ENCODE results near the gene COMMD3.

DNA sequence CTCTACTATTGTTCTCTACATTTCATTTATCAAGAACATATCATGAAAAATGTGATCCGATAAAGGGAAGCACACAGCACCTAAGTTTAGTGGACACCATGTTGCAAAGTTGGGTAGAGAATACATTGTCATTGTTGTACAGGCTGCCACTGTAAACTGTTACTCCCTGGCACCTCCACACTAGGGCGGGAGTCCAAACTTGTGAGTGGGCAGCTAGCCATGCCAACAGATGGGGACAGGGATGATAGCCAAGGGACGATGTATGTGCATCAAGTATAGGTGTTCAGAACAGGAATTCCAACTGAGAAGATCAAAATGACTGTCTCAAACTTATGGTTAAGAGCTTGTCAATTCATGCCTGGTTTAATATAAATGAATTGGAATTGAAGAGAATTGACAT, 31.1 kb upstream of the COMMD3 start:
- TF ChIP-seq, protein P1, sequence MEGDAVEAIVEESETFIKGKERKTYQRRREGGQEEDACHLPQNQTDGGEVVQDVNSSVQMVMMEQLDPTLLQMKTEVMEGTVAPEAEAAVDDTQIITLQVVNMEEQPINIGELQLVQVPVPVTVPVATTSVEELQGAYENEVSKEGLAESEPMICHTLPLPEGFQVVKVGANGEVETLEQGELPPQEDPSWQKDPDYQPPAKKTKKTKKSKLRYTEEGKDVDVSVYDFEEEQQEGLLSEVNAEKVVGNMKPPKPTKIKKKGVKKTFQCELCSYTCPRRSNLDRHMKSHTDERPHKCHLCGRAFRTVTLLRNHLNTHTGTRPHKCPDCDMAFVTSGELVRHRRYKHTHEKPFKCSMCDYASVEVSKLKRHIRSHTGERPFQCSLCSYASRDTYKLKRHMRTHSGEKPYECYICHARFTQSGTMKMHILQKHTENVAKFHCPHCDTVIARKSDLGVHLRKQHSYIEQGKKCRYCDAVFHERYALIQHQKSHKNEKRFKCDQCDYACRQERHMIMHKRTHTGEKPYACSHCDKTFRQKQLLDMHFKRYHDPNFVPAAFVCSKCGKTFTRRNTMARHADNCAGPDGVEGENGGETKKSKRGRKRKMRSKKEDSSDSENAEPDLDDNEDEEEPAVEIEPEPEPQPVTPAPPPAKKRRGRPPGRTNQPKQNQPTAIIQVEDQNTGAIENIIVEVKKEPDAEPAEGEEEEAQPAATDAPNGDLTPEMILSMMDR (IDR thresholded peaks at IDR 0.05 in 8 of 11, conservative IDR thresholded peaks at IDR 0.05 in 3 of 11): no peak
- TF ChIP-seq POLR2AphosphoS5 (IDR thresholded peaks at IDR 0.05): no peak

All from spleen (tissue), 7 donors.